Measurements from ENCODE around the gene ADCY1.
A peak's percentile ranks its signal among the peaks of the same experiment; 100 is the strongest.
"Not testable (repeated sequence)": the region's sequence is repeated elsewhere in the genome, so short reads cannot be mapped to it uniquely, and the experiment has no call there.

The ADCY1 gene

GRCh38 chr7:45715471-45716352 lies 141.5 kb downstream of the ADCY1 start:
- no peak for DNase-seq

GRCh38 chr7:45716380-45717203 lies 142.4 kb downstream of the ADCY1 start:
- no peak for DNase-seq

- no peak for DNase-seq
These were observed 143.5 kb downstream of the ADCY1 start for GRCh38 chr7:45717537-45718235.

GRCh38 chr7:45718464-45719330 lies 144.5 kb downstream of the ADCY1 start:
- DNase-seq: peak in 1 of 5 experiments; percentile 34

GRCh38 chr7:45720989-45721388 lies 146.8 kb downstream of the ADCY1 start:
- DNase-seq: no peak

GRCh38 chr7:45721686-45722598 lies 147.8 kb downstream of the ADCY1 start:
- no peak for DNase-seq

- DNase-seq: not testable (repeated sequence)
These were observed 151.1 kb downstream of the ADCY1 start for GRCh38 chr7:45725231-45725630.

GRCh38 chr7:45726883-45727282 lies 152.7 kb downstream of the ADCY1 start:
- no peak for DNase-seq

- not testable (repeated sequence) for DNase-seq
These were observed 157.7 kb downstream of the ADCY1 start for GRCh38 chr7:45731692-45732443.

- not testable (repeated sequence) for DNase-seq
These were observed 164.8 kb downstream of the ADCY1 start for GRCh38 chr7:45738920-45739319.

GRCh38 chr7:45740573-45740972 lies 166.4 kb downstream of the ADCY1 start:
- not testable (repeated sequence) for DNase-seq

- DNase-seq: peak in 1 of 5 experiments; percentile 8
These were observed 174.8 kb downstream of the ADCY1 start for GRCh38 chr7:45748976-45749375.

- DNase-seq: not testable (repeated sequence)
These were observed 177.2 kb downstream of the ADCY1 start for GRCh38 chr7:45751352-45751751.

GRCh38 chr7:45756333-45756732 lies 182.2 kb downstream of the ADCY1 start:
- not testable (repeated sequence) for DNase-seq

GRCh38 chr7:45756757-45757156 lies 182.6 kb downstream of the ADCY1 start:
- DNase-seq: peak in 1 of 5 experiments; percentile 9

GRCh38 chr7:45759464-45759863 lies 185.3 kb downstream of the ADCY1 start:
- not testable (repeated sequence) for DNase-seq

- DNase-seq: not testable (repeated sequence)
These were observed 187.5 kb downstream of the ADCY1 start for GRCh38 chr7:45761545-45762205.

- not testable (repeated sequence) for DNase-seq
These were observed 188.2 kb downstream of the ADCY1 start for GRCh38 chr7:45762225-45762994.

Data from T-helper 2 cell (primary cell).